HUES64 (cell line): ENCODE data around the gene FGFRL1.

ENCODE experiments used
- H3K27ac ChIP-seq: 2 replicates; pipeline ENCODE4 v1.7.0; 2013; ENCODE audit warnings: low read depth, low read length, inconsistent platforms
- H3K27me3 ChIP-seq: 2 replicates; pipeline ENCODE4 v1.6.1; 2013; ENCODE audit warnings: mild to moderate bottlenecking, low read length; ENCODE audit not compliant: insufficient read depth
- H3K36me3 ChIP-seq: 2 replicates; pipeline ENCODE4 v1.6.1; 2013; ENCODE audit warnings: mild to moderate bottlenecking, low read length; ENCODE audit not compliant: insufficient read depth
- H3K4me1 ChIP-seq: 2 replicates; pipeline ENCODE4 v1.6.1; 2013; ENCODE audit warnings: mild to moderate bottlenecking, low read length, moderate library complexity; ENCODE audit not compliant: insufficient read depth
- H3K4me3 ChIP-seq: 2 replicates; pipeline ENCODE4 v1.5.1; 2013; ENCODE audit warnings: mild to moderate bottlenecking, low read length, moderate library complexity
- H3K9ac ChIP-seq: 2 replicates; pipeline ENCODE4 v1.6.1; 2013; ENCODE audit warnings: mild to moderate bottlenecking, low read depth, low read length
- H3K9me3 ChIP-seq: 2 replicates; pipeline ENCODE4 v1.6.1; 2013; ENCODE audit warnings: low read depth, low read length; ENCODE audit not compliant: insufficient read depth
- WGBS: fragments of 150-250, 120-280 bp; methylation state at CpG from one replicate; pipeline ENCODE4 v1.1.7; 2013; ENCODE audit warnings: missing lambda C conversion rate; 5-methylcytosine and 5-hydroxymethylcytosine counted together

Gene FGFRL1

DNA sequence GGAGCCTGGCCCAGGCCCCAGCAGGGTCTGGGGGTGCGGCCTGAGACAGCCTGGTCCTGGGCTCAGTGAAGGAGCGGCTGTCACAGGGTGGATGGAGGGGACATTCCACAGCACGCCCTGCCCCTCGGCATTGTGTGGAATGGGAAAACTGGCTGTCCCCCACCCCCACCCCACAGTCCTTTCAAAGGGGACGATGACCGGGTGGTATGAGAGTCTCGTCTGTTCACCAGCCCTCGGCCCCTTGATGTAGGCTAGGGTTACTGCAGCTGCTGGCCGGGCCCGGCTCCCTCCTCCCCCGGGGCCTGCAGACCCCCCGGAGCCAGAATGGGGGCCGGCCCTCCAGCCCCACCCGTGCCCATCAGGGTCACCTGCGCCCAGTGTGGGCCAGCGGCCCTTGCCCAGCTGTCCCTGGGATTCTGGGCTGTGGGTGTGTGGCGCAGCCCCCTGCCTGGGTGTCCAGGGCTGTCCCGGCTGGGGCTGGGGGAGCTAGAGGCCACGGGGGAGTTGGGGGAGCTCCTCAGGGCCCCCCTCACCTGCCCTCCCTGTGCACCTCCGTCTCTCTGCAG is 11.7 kb downstream of the FGFRL1 start:
- H3K9me3 ChIP-seq = no peaks in the 10 kb centered on the region
- no peak overlapping the region for H3K9ac ChIP-seq
- WGBS = 92% methylated on average over 19 of the region's 20 CpGs
- no peak overlapping the region for H3K4me3 ChIP-seq
- no peaks in the 10 kb centered on the region for H3K27me3 ChIP-seq
- H3K36me3 ChIP-seq = peaks cover 18% of the 10 kb centered on the region
- no peaks in the 10 kb centered on the region for H3K4me1 ChIP-seq
- no peak overlapping the region for H3K27ac ChIP-seq

DNA sequence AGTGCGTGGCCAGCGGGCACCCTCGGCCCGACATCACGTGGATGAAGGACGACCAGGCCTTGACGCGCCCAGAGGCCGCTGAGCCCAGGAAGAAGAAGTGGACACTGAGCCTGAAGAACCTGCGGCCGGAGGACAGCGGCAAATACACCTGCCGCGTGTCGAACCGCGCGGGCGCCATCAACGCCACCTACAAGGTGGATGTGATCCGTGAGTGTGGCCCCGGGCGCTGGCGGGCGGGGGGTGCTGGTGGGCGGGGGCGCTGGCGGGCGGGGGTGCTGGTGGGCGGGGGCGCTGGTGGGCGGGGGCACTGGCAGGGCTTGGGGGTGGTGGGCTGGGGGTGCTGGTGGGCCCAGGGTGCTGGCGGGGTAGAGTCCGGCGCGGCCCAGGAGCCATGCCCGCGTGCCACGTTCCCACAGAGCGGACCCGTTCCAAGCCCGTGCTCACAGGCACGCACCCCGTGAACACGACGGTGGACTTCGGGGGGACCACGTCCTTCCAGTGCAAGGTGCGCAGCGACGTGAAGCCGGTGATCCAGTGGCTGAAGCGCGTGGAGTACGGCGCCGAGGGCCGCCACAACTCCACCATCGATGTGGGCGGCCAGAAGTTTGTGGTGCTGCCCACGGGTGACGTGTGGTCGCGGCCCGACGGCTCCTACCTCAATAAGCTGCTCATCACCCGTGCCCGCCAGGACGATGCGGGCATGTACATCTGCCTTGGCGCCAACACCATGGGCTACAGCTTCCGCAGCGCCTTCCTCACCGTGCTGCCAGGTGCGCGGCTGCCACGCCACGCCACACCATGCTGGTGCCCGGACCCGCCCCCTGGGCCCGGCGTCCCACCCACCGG is 12.7 kb downstream of the FGFRL1 start:
- Histone ChIP-seq H3K4me1 (no peaks in the 10 kb centered on the region), H3K36me3 (peaks cover 18% of the 10 kb centered on the region), H3K27ac (no peak overlapping the region), H3K9ac (no peak overlapping the region), H3K9me3 (no peaks in the 10 kb centered on the region), H3K27me3 (no peaks in the 10 kb centered on the region), H3K4me3 (no peak overlapping the region)
- 96% methylated on average over 75 of the region's 83 CpGs for WGBS

DNA sequence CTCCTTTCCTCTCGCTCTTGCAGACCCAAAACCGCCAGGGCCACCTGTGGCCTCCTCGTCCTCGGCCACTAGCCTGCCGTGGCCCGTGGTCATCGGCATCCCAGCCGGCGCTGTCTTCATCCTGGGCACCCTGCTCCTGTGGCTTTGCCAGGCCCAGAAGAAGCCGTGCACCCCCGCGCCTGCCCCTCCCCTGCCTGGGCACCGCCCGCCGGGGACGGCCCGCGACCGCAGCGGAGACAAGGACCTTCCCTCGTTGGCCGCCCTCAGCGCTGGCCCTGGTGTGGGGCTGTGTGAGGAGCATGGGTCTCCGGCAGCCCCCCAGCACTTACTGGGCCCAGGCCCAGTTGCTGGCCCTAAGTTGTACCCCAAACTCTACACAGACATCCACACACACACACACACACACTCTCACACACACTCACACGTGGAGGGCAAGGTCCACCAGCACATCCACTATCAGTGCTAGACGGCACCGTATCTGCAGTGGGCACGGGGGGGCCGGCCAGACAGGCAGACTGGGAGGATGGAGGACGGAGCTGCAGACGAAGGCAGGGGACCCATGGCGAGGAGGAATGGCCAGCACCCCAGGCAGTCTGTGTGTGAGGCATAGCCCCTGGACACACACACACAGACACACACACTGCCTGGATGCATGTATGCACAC is 13.6 kb downstream of the FGFRL1 start:
- Histone ChIP-seq H3K9ac (no peak overlapping the region), H3K27ac (no peak overlapping the region), H3K4me3 (no peak overlapping the region), H3K9me3 (no peaks in the 10 kb centered on the region), H3K27me3 (no peaks in the 10 kb centered on the region), H3K36me3 (peaks cover 18% of the 10 kb centered on the region), H3K4me1 (no peaks in the 10 kb centered on the region)
- 95% methylated on average over 32 of the region's 32 CpGs for WGBS

DNA sequence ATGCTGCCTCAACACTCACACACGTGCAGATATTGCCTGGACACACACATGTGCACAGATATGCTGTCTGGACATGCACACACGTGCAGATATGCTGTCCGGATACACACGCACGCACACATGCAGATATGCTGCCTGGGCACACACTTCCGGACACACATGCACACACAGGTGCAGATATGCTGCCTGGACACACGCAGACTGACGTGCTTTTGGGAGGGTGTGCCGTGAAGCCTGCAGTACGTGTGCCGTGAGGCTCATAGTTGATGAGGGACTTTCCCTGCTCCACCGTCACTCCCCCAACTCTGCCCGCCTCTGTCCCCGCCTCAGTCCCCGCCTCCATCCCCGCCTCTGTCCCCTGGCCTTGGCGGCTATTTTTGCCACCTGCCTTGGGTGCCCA is 14.7 kb downstream of the FGFRL1 start:
- Histone ChIP-seq H3K36me3 (peaks cover 18% of the 10 kb centered on the region), H3K4me1 (no peaks in the 10 kb centered on the region; the same call in 1 of the 2 replicates), H3K9ac (no peak overlapping the region), H3K27ac (no peak overlapping the region), H3K27me3 (no peaks in the 10 kb centered on the region), H3K9me3 (no peaks in the 10 kb centered on the region), H3K4me3 (no peak overlapping the region)
- WGBS = 66% methylated on average over 17 of the region's 17 CpGs

DNA sequence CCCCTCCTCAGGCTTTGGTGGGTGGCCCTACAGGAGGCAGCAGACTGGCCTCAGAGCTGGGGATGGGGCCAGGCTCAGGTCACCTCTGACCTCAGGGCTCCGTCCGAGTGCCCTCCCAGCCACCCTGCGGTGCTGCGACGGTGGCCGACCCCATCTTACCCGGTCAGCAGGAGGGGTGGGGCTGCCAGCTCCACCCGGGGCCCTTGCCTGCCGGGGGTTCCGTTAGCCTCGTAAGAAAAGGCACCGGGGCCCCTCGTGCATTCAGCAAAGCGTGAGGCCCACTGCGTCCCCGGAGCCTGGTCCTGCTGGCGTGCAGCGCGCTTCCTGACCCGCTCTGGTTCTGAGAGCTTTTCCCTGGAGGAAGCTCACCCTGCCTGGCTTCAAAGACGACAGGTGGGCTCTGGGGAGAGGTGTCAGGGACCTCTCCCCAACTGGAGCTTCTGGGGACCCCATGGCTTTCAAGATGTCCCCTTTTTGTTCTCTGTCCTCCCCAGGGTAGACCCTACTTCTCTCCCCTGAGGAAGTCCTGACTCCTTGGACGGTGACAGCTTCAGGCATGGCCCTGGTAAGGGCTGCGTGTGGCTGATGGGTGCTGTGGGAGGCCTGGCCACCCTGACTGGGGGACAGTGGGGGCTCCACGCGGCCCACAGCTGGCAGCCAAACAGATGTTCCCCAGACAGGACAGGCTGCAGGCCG is 15.9 kb downstream of the FGFRL1 start:
- Histone ChIP-seq H3K9ac (no peak overlapping the region), H3K4me1 (no peaks in the 10 kb centered on the region; the same call in 1 of the 2 replicates), H3K27ac (no peak overlapping the region), H3K36me3 (peaks cover 18% of the 10 kb centered on the region), H3K27me3 (no peaks in the 10 kb centered on the region), H3K4me3 (no peak overlapping the region), H3K9me3 (no peaks in the 10 kb centered on the region)
- WGBS = 82% methylated on average over 26 of the region's 26 CpGs

GRCh38 chr4:1027915-1028238 is 16.5 kb downstream of the FGFRL1 start:
- Histone ChIP-seq H3K9ac (no peak overlapping the region), H3K4me1 (no peaks in the 10 kb centered on the region; the same call in 1 of the 2 replicates), H3K36me3 (peaks cover 18% of the 10 kb centered on the region), H3K4me3 (no peak overlapping the region), H3K27ac (no peak overlapping the region), H3K27me3 (no peaks in the 10 kb centered on the region), H3K9me3 (no peaks in the 10 kb centered on the region)
- WGBS = 84% methylated on average over 9 of the region's 9 CpGs

GRCh38 chr4:1028574-1029220 is 17.3 kb downstream of the FGFRL1 start:
- H3K9ac ChIP-seq = no peak overlapping the region
- WGBS = 92% methylated on average over 36 of the region's 36 CpGs
- no peaks in the 10 kb centered on the region; the same call in 1 of the 2 replicates for H3K4me1 ChIP-seq
- no peak overlapping the region for H3K4me3 ChIP-seq
- H3K36me3 ChIP-seq = peaks cover 18% of the 10 kb centered on the region
- no peaks in the 10 kb centered on the region for H3K9me3 ChIP-seq
- H3K27me3 ChIP-seq = no peaks in the 10 kb centered on the region
- no peak overlapping the region for H3K27ac ChIP-seq

GRCh38 chr4:1029529-1029928 is 18.1 kb downstream of the FGFRL1 start:
- H3K4me3 ChIP-seq = no peak overlapping the region
- no peak overlapping the region for H3K27ac ChIP-seq
- H3K36me3 ChIP-seq = peaks cover 15% of the 10 kb centered on the region
- no peak overlapping the region for H3K9ac ChIP-seq
- H3K9me3 ChIP-seq = no peaks in the 10 kb centered on the region
- no peaks in the 10 kb centered on the region for H3K27me3 ChIP-seq
- no peaks in the 10 kb centered on the region; the same call in 1 of the 2 replicates for H3K4me1 ChIP-seq
- WGBS = 93% methylated on average over 17 of the region's 17 CpGs

- H3K4me3 ChIP-seq = no peak overlapping the region
- H3K36me3 ChIP-seq = peaks cover 12% of the 10 kb centered on the region
- H3K4me1 ChIP-seq = no peaks in the 10 kb centered on the region; the same call in 1 of the 2 replicates
- no peak overlapping the region for H3K9ac ChIP-seq
- WGBS = 76% methylated on average over 12 of the region's 12 CpGs
- H3K27ac ChIP-seq = no peak overlapping the region
- no peaks in the 10 kb centered on the region for H3K9me3 ChIP-seq
- no peaks in the 10 kb centered on the region for H3K27me3 ChIP-seq
These were observed 18.6 kb downstream of the FGFRL1 start for GRCh38 chr4:1030031-1030430.

GRCh38 chr4:1030559-1030958 is 19.1 kb downstream of the FGFRL1 start:
- H3K27me3 ChIP-seq = no peaks in the 10 kb centered on the region
- WGBS = 82% methylated on average over 16 of the region's 16 CpGs
- H3K4me3 ChIP-seq = no peak overlapping the region
- peaks cover 6% of the 10 kb centered on the region for H3K36me3 ChIP-seq
- no peaks in the 10 kb centered on the region; the same call in 1 of the 2 replicates for H3K4me1 ChIP-seq
- H3K9me3 ChIP-seq = no peaks in the 10 kb centered on the region
- no peak overlapping the region for H3K9ac ChIP-seq
- no peak overlapping the region for H3K27ac ChIP-seq
